HG02884 (cell line): ENCODE data around the gene CASP5.
A peak's percentile ranks its signal among the peaks of the same experiment; 100 is the strongest.
"Not testable (repeated sequence)": the region's sequence is repeated elsewhere in the genome, so short reads cannot be mapped to it uniquely, and the experiment has no call there.

Experiments used
- ATAC-seq: cut with Tn5 transposase; IDR thresholded peaks from one replicate; pipeline ENCODE4 v1.9.1; 2021; ENCODE audit warnings: mild to moderate bottlenecking, moderate library complexity; ENCODE audit not compliant: unreplicated experiment

CASP5 gene

GRCh38 chr11:105034388-105034787 lies 11.4 kb upstream of the CASP5 start:
- not testable (repeated sequence) for ATAC-seq

- no peak for ATAC-seq
These were observed 10.8 kb upstream of the CASP5 start for GRCh38 chr11:105033781-105034180.

- no peak for ATAC-seq
These were observed 10.4 kb upstream of the CASP5 start for GRCh38 chr11:105033343-105033742.

- no peak for ATAC-seq
These were observed 9.5 kb upstream of the CASP5 start for GRCh38 chr11:105032495-105032894.

GRCh38 chr11:105027678-105028077 lies 4.7 kb upstream of the CASP5 start:
- ATAC-seq: no peak

- ATAC-seq: no peak
These were observed 1.4 kb upstream of the CASP5 start for GRCh38 chr11:105024394-105024793.

GRCh38 chr11:105022527-105022926 lies 441 bp downstream of the CASP5 start:
- no peak for ATAC-seq

GRCh38 chr11:105007463-105007862 lies 15.5 kb downstream of the CASP5 start:
- ATAC-seq: no peak

GRCh38 chr11:105005451-105005845 lies 17.5 kb downstream of the CASP5 start:
- no peak for ATAC-seq

GRCh38 chr11:105004021-105004420 lies 18.9 kb downstream of the CASP5 start:
- ATAC-seq: no peak

GRCh38 chr11:105003151-105003550 lies 19.8 kb downstream of the CASP5 start:
- ATAC-seq: no peak

- ATAC-seq: peak; percentile 92
These were observed 22.2 kb downstream of the CASP5 start for GRCh38 chr11:105000797-105001196.

- no peak for ATAC-seq
These were observed 22.8 kb downstream of the CASP5 start for GRCh38 chr11:105000167-105000566.

- ATAC-seq: no peak
These were observed 23.2 kb downstream of the CASP5 start for GRCh38 chr11:104999721-105000120.

GRCh38 chr11:104997288-104997687 lies 25.7 kb downstream of the CASP5 start:
- ATAC-seq: no peak

- no peak for ATAC-seq
These were observed 28.0 kb downstream of the CASP5 start for GRCh38 chr11:104995001-104995408.

GRCh38 chr11:104992781-104993180 lies 30.2 kb downstream of the CASP5 start:
- ATAC-seq: no peak

GRCh38 chr11:104991994-104992393 lies 31.0 kb downstream of the CASP5 start:
- ATAC-seq: no peak

- ATAC-seq: no peak
These were observed 38.2 kb downstream of the CASP5 start for GRCh38 chr11:104984808-104985207.

GRCh38 chr11:104979839-104980238 lies 43.1 kb downstream of the CASP5 start:
- no peak for ATAC-seq

GRCh38 chr11:104973616-104974015 lies 49.4 kb downstream of the CASP5 start:
- ATAC-seq: no peak

- not testable (repeated sequence) for ATAC-seq
These were observed 50.0 kb downstream of the CASP5 start for GRCh38 chr11:104972924-104973323.

GRCh38 chr11:104970756-104971155 lies 52.2 kb downstream of the CASP5 start:
- ATAC-seq: no peak
